HepG2 (cell line): ENCODE data around the gene YAP1. TPM values are rescaled to one million over a fixed set of nuclear protein-coding genes. Genes with fewer than 3 reads are reported as not detected.

Experiments
- ATAC-seq: fragments of 200-7000 bp; cut with Tn5 transposase; 3 replicates; pipeline ENCODE4 v1.9.1; 2020; ENCODE audit warnings: mild to moderate bottlenecking, moderate library complexity
- BruUV-seq: library from RNA; stranded (reverse); fragments of 400-500 nt; replicated peaks from 2 replicates; lab custom pipeline; 2021; lab: Mats Ljungman, UMichigan
- CTCF ChIA-PET: fragments of 300-600 bp; formaldehyde crosslinking; extraction: SDS; loops from one replicate; lab custom pipeline; 2021; ENCODE audit warnings: low total read pairs, inconsistent platforms, low intra/inter-chr PET ratio; lab: Yijun Ruan, JAX
- POLR2A ChIA-PET: fragments of 350-600 bp; sonication (Branson Sonifier 250); formaldehyde crosslinking; loops from one replicate; lab custom pipeline; 2020; ENCODE audit warnings: antibody characterized with exemption, inconsistent platforms; lab: Yijun Ruan, JAX
- DNase-seq: peaks from one replicate; pipeline ENCODE4 v3.0.0-alpha.2; 2015; ENCODE audit warnings: low spot score
- FAIRE-seq: peaks from 3 replicates; lab custom pipeline; 2011; peaks lifted over from hg19 to GRCh38; lab: Jason Lieb, UNC
- H2AFZ ChIP-seq: one replicate; pipeline ENCODE4 v1.6.1; 2011; ENCODE audit warnings: low read length, inconsistent platforms
- H3K27ac ChIP-seq: fragments of 300-600 bp; 3 replicates; pipeline ENCODE4 v1.8.0; 2011; ENCODE audit warnings: mixed run types, mild to moderate bottlenecking, mixed read lengths, low read length, inconsistent platforms; ENCODE audit not compliant: insufficient read depth; ENCODE audit errors: extremely low read length
- H3K27me3 ChIP-seq, 2 experiments: fragments of 200-600 bp in 1 of 2; 2 replicates in 1 of 2; 3 replicates in 1 of 2; pipeline versions ENCODE4 v1.6.0 to v1.8.0; 2011; ENCODE audit warnings: low read length in 2 of 2, mild to moderate bottlenecking in 2 of 2, moderate library complexity in 2 of 2, inconsistent platforms in 1 of 2; ENCODE audit not compliant: insufficient read depth in 2 of 2, control insufficient read depth in 1 of 2
- H3K36me3 ChIP-seq, 2 experiments: fragments of 200-600 bp in 1 of 2; replicated peaks in 1 of 2; 2 replicates in 1 of 2; 3 replicates in 1 of 2; pipeline versions ENCODE4 v1.5.1 to v1.8.0; 2011; ENCODE audit warnings: low read length in 2 of 2, inconsistent platforms in 1 of 2; ENCODE audit not compliant: insufficient read depth in 2 of 2, control insufficient read depth in 1 of 2
- H3K4me1 ChIP-seq: 2 replicates; pipeline ENCODE4 v1.5.1; 2012; ENCODE audit warnings: low read length, inconsistent platforms; ENCODE audit not compliant: insufficient read depth
- H3K4me2 ChIP-seq: 2 replicates; pipeline ENCODE4 v1.6.0; 2011; ENCODE audit warnings: low read depth, low read length, inconsistent platforms
- H3K4me3 ChIP-seq, 3 experiments: fragments of 200-600 bp in 1 of 3; sonication (generic), shearing (Covaris generic) in 1 of 3; replicated peaks in 1 of 3; 2 replicates each; pipeline ENCODE4 v1.5.1; 2011 to 2016; ENCODE audit warnings: low read length in 3 of 3, inconsistent platforms in 2 of 3, low read depth in 2 of 3, mild to moderate bottlenecking in 2 of 3, control low read depth in 1 of 3, mixed read lengths in 1 of 3; ENCODE audit not compliant: insufficient read depth in 1 of 3
- H3K79me2 ChIP-seq: one replicate; pipeline ENCODE4 v1.6.1; 2011; ENCODE audit warnings: low read length, inconsistent platforms; ENCODE audit not compliant: insufficient read depth
- H3K9ac ChIP-seq: 2 replicates; pipeline ENCODE4 v1.6.0; 2011; ENCODE audit warnings: mild to moderate bottlenecking, low read depth, low read length, inconsistent platforms; ENCODE audit not compliant: insufficient read depth
- H3K9me3 ChIP-seq: 2 replicates; pipeline ENCODE4 v1.5.1; 2012; ENCODE audit warnings: mild to moderate bottlenecking, low read length
- H4K20me1 ChIP-seq: 2 replicates; pipeline ENCODE4 v1.6.0; 2011; ENCODE audit warnings: inconsistent platforms, mild to moderate bottlenecking, low read length, moderate library complexity; ENCODE audit not compliant: insufficient read depth
- GMEB1 ChIP-seq: sonication (generic); formaldehyde crosslinking; IDR thresholded peaks from 2 replicates; pipeline ENCODE4 v1.5.1; 2020; ENCODE audit warnings: missing genetic modification reagents, mild to moderate bottlenecking, borderline replicate concordance
- GZF1 ChIP-seq: sonication (generic); formaldehyde crosslinking; IDR thresholded peaks from 2 replicates; pipeline ENCODE4 v1.5.1; 2020; ENCODE audit warnings: mild to moderate bottlenecking, missing genetic modification reagents
- ZMYM2 ChIP-seq: sonication (generic); formaldehyde crosslinking; IDR thresholded peaks from 2 replicates; pipeline ENCODE4 v1.8.0; 2022; ENCODE audit warnings: mild to moderate bottlenecking, missing genetic modification reagents
- ZNF260 ChIP-seq: sonication (generic); formaldehyde crosslinking; IDR thresholded peaks from 2 replicates; pipeline ENCODE4 v1.4.0; 2020; ENCODE audit warnings: missing genetic modification reagents, low read depth, mild to moderate bottlenecking, borderline replicate concordance
- ZNF792 ChIP-seq: IDR thresholded peaks from 2 replicates; pipeline ENCODE4 v1.6.1; 2016
- ZSCAN31 ChIP-seq: sonication (generic); formaldehyde crosslinking; IDR thresholded peaks from 2 replicates; pipeline ENCODE4 v1.5.0; 2020; ENCODE audit warnings: low read depth, mild to moderate bottlenecking, missing genetic modification reagents
- WGBS: methylation state at CpG from one replicate; pipeline ENCODE4 v1.1.6; 2017; ENCODE audit warnings: low lambda C conversion rate; 5-methylcytosine and 5-hydroxymethylcytosine counted together
- in situ Hi-C: cut with HindIII; loops from 2 replicates; pipeline ENCODE4 v1.10.0; 2017; ENCODE audit warnings: low pct_unique_long_range_greater_than_20kb; ENCODE audit not compliant: extremely low pct_ligation_motif_present
- intact Hi-C: fragments of 100-400 bp; cut with micrococcal nuclease; formaldehyde crosslinking; loops from one replicate; pipeline ENCODE4 v1.10.0; 2022; ENCODE audit not compliant: unreplicated experiment
- polyA plus RNA-seq, 8 experiments: library from polyadenylated mRNA; depleted of rRNA in 3 of 8; stranded (reverse) in 7 of 8; unstranded in 1 of 8; fragments of >200 nt; fragmentation: Illumina TruSeq in 4 of 8; extraction: Trizol in 4 of 8; gene quantifications; 2 replicates each; pipeline versions ENCODE4 v1.2.1 to v1.2.3, GENCODE V29; 2011 to 2016; ENCODE audit warnings: low read depth in 4 of 8, missing spikeins in 1 of 8, mixed read lengths in 1 of 8; ENCODE audit not compliant: insufficient read depth in 1 of 8
- total RNA-seq, 5 experiments: library from RNA; depleted of rRNA; stranded (reverse); fragments of >200 nt; fragmentation: Illumina TruSeq; extraction: Trizol; gene quantifications; 2 replicates each; pipeline ENCODE4 v1.2.3, GENCODE V29; 2016; ENCODE audit warnings: low read depth in 1 of 5

YAP1 gene
- total and polyA plus RNA-seq, 2 of the 13 experiments (the other 11 are each of a cell fraction or from before 2014, with no cell fraction given): 59.5 to 91.0 TPM

DNA sequence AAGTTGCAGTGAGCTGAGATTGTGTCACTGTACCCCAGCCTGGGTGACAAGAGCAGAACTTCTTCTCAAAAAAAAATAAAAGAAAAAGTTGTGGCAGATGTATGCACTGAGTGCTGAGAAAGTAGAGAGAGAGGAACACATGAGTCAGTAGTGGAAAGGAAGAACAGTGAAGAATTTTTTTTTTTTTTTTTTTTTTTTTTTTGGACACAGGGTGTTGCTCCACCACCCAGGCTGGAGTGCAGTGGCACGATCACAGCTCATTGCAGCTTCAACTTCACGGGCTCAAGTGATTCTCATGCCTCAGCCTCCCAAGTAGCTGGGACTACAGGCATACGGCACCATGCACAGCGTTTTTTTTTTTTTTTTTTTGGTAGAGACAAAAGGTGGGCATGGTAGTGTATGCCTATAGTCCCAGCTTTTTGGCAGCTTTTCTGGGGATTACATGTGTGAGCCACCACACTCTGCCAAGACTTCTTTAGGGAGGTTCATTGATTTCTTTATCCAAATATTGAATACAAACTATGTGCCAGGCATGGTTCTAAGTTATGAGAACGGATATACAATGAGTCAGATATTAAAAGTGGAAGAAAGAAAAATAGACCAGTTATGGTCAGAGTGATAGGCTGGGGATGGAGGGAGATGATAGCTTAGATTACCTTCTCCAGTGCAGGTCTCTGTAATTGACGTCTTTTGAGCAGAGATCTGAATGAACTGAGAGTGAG is 62.0 kb downstream of the YAP1 start:
- peaks cover 3 to 21% of the 10 kb centered on the region in 2 experiments; a peak in 4 of 5 replicates for H3K36me3 ChIP-seq
- in situ Hi-C loops (no loop called here), intact Hi-C loops (no loop called here)
- H3K4me1 ChIP-seq: peaks cover 5% of the 10 kb centered on the region
- CTCF ChIA-PET: no interaction called here
- 78% methylated on average over 5 of the region's 6 CpGs for WGBS
- peaks cover 63% of the 10 kb centered on the region for H3K79me2 ChIP-seq
- no peak overlapping the region for H3K27ac ChIP-seq
- no peak overlapping the region for H3K4me2 ChIP-seq
- FAIRE-seq (no peak), ATAC-seq (no peak)
- no peaks in the 10 kb centered on the region for H4K20me1 ChIP-seq
- H2AFZ ChIP-seq: no peak overlapping the region
- H3K27me3 ChIP-seq: no peaks in the 10 kb centered on the region
- POLR2A ChIA-PET: interaction anchor here (0.6 kb wide), 1 partner anchor 44 kb away, joined by 3 read pairs; no protein-coding TSS in a partner anchor
- no peak overlapping the region for H3K9ac ChIP-seq
- H3K9me3 ChIP-seq: no peaks in the 10 kb centered on the region
- TF ChIP-seq ZNF792 (no peak), GZF1 (CRISPR knock-in tag) (no peak), ZMYM2 (CRISPR knock-in tag) (no peak)
- TF ChIP-seq, all 625 proteins: peak for 0
- DNase-seq: no peak
- no TSS peak for BruUV-seq
- no peak overlapping the region for H3K4me3 ChIP-seq

DNA sequence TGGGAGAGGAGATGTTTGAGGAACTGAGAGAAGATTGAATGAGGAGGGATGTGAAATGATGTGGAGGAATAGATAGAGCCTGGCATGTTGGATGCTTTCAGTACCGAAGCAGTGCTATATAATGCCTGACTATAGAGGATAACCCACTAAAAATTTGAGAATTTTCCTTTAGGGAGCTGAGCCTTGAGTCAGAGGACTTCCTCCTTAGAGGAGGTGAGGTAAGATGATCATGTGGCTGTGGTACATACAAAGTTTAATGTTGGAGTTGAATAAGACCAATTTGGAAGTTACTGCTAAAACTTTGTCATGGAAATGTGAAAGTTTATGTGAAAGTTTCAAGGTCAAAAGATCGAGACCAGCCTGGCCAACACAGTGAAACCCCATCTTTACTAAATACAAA is 66.9 kb downstream of the YAP1 start:
- POLR2A ChIA-PET: interaction anchor here (1.5 kb wide), 1 partner anchor 20 kb away, joined by 4 read pairs; no protein-coding TSS in a partner anchor
- peaks cover 43% of the 10 kb centered on the region for H3K79me2 ChIP-seq
- TF ChIP-seq ZSCAN31 (no peak), GMEB1 (CRISPR knock-in tag) (no peak), ZNF260 (CRISPR knock-in tag) (no peak)

More for the DNA sequence above, 66.9 kb downstream of the YAP1 start:
- H3K27me3 ChIP-seq: no peaks in the 10 kb centered on the region
- no peak overlapping the region for H3K27ac ChIP-seq
- ATAC-seq: no peak
- H3K9ac ChIP-seq: no peak overlapping the region
- CTCF ChIA-PET: no interaction called here
- no peak for FAIRE-seq
- no peak overlapping the region for H2AFZ ChIP-seq
- H3K9me3 ChIP-seq: no peaks in the 10 kb centered on the region
- H3K36me3 ChIP-seq: peaks cover 4 to 33% of the 10 kb centered on the region in 2 experiments; a peak in 4 of 5 replicates
- intact Hi-C loops: no loop called here
- in situ Hi-C loops: no loop called here
- H3K4me3 ChIP-seq: no peak overlapping the region
- H3K4me2 ChIP-seq: no peak overlapping the region
- TSS peak; percentile 6 for BruUV-seq
- WGBS: 100% methylated on average over 2 of the region's 2 CpGs
- peaks cover 30% of the 10 kb centered on the region for H3K4me1 ChIP-seq
- H4K20me1 ChIP-seq: no peaks in the 10 kb centered on the region
- DNase-seq: no peak
